ENCODE measurements around the gene NGFR.
A peak's percentile ranks its signal among the peaks of the same experiment; 100 is the strongest.
"Not testable (repeated sequence)": the region's sequence is repeated elsewhere in the genome, so short reads cannot be mapped to it uniquely, and the experiment has no call there.

NGFR gene

DNA sequence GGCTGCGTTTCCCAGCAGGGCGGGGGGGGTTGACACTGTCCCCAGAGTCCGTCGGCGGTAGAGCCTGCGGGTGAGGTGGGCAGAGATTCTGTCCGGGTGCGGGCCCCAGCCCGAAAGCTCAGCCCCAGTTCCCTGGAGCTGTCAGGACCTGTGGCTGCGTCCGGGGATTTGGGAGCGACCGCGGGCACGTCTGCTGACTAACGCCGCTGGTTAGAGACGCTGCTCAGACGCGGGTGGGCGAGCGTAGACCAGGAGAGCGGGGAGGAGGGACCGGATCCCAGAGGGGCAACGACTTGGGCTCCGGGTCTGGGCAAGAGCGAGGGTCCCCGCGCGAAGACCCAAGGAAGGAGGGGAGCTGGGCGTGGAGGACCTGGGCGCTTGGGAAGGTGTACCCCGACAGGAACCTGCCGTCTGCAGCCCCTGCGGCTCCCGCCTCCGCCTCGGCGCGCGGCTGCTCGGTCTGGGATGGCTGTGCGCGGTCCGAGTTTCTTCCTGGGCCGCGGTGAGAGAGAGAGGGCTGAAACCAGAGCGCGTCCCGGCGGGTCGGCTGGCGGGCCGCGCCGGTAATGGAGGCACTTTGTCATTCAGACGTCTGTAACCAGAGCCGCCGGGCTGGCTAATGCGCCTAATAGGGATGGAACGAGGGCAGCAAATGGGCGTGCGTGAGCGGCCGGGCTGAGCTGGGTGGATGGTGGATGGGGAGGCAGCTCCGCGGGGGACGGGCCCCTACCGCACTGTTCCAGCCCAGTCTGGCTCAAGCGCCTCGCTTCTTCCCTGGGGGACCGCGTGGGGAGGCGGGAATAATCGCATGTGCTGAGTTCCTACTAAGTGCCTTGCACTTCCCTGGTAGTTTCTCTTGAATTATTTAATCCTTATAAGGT is 2.3 kb downstream of the NGFR start:
- Histone ChIP-seq H3K27ac (no peak overlapping the region), H3K9me3 (ENCODE audit: control insufficient read depth, low read length) (no peaks in the 10 kb centered on the region), H3K79me2 (no peaks in the 10 kb centered on the region), H3K27me3 (ENCODE audit: control insufficient read depth, insufficient read depth, low read length) (peaks cover 14% of the 10 kb centered on the region), H2AFZ (peak overlapping the region; percentile 57), H3K4me3 (ENCODE audit: low read depth, low read length) (peak overlapping the region; percentile 36), H3K36me3 (ENCODE audit: control insufficient read depth, insufficient read depth, low read length) (no peaks in the 10 kb centered on the region), H3K4me2 (ENCODE audit: low read length) (peak overlapping the region; percentile 71), H3K4me1 (peaks cover 18% of the 10 kb centered on the region), H3K9ac (no peak overlapping the region)
- TF ChIP-seq, protein P1, sequence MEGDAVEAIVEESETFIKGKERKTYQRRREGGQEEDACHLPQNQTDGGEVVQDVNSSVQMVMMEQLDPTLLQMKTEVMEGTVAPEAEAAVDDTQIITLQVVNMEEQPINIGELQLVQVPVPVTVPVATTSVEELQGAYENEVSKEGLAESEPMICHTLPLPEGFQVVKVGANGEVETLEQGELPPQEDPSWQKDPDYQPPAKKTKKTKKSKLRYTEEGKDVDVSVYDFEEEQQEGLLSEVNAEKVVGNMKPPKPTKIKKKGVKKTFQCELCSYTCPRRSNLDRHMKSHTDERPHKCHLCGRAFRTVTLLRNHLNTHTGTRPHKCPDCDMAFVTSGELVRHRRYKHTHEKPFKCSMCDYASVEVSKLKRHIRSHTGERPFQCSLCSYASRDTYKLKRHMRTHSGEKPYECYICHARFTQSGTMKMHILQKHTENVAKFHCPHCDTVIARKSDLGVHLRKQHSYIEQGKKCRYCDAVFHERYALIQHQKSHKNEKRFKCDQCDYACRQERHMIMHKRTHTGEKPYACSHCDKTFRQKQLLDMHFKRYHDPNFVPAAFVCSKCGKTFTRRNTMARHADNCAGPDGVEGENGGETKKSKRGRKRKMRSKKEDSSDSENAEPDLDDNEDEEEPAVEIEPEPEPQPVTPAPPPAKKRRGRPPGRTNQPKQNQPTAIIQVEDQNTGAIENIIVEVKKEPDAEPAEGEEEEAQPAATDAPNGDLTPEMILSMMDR (IDR thresholded peaks at IDR 0.05) = no peak

DNA sequence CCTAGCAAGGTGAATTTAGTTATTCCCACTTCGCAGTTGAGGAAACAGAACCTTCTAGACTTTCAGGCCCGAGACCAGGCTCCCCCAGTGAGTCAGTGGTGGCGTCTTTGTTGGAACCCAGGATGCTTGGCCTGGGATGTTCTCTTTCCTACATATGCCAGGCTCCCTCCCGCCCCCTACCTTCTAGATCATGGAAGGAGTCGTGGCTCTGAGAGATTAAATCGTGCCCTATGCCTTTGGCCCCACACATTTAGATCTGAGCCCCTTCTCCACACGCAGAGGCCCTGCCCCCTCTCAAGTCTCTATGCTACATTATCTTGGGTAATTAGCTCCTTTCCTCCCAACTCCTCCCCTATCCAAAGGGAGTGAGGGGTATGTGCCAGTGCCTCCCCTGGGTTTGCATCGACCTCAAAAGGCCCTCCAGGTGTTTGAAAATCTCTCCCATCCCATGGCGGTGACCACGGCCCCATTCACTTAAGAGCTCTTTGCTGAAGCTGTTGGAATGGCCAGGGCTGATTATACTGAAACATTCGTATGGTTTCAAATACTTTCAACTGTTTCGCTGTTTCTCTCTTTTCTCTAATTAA is 3.0 kb downstream of the NGFR start:
- no peak overlapping the region for H3K4me3 ChIP-seq (ENCODE audit: low read depth, low read length)
- H3K4me1 ChIP-seq = peaks cover 18% of the 10 kb centered on the region
- no peaks in the 10 kb centered on the region for H3K9me3 ChIP-seq (ENCODE audit: control insufficient read depth, low read length)
- no peak overlapping the region for H3K27ac ChIP-seq
- H3K36me3 ChIP-seq (ENCODE audit: control insufficient read depth, insufficient read depth, low read length) = no peaks in the 10 kb centered on the region
- TF ChIP-seq, protein P1 (IDR thresholded peaks at IDR 0.05) = no peak
- peaks cover 14% of the 10 kb centered on the region for H3K27me3 ChIP-seq (ENCODE audit: control insufficient read depth, insufficient read depth, low read length)
- H3K9ac ChIP-seq = no peak overlapping the region
- H2AFZ ChIP-seq = no peak overlapping the region
- H3K79me2 ChIP-seq = no peaks in the 10 kb centered on the region
- peak overlapping the region; percentile 71 for H3K4me2 ChIP-seq (ENCODE audit: low read length)

DNA sequence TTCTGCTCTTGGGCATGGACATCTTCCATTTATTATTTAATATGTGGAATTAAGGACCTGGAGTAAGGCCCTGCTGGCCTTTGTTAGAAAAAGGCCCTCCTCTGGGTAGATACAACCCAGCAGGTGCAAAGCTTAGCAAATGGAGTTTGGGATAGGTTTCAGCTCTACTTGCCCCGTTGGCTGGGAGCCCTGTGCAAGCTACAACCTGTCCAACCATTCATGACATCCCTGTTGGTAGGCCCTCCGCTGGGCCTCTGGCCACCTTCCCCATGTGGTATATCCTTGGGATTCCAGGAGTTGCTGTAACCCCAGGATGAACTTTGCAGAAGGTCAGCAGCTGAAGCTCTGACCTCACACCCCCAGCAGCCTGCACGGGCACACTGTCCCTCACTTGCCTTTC is 6.4 kb downstream of the NGFR start:
- Histone ChIP-seq H3K36me3 (ENCODE audit: control insufficient read depth, insufficient read depth, low read length) (no peaks in the 10 kb centered on the region), H3K4me1 (peaks cover 11% of the 10 kb centered on the region), H3K79me2 (no peaks in the 10 kb centered on the region), H3K27ac (no peak overlapping the region), H3K9ac (no peak overlapping the region), H2AFZ (no peak overlapping the region), H3K4me2 (ENCODE audit: low read length) (no peak overlapping the region), H3K27me3 (ENCODE audit: control insufficient read depth, insufficient read depth, low read length) (peaks cover 14% of the 10 kb centered on the region), H3K9me3 (ENCODE audit: control insufficient read depth, low read length) (no peaks in the 10 kb centered on the region), H3K4me3 (ENCODE audit: low read depth, low read length) (no peak overlapping the region)
- TF ChIP-seq, protein P1 (IDR thresholded peaks at IDR 0.05) = no peak

DNA sequence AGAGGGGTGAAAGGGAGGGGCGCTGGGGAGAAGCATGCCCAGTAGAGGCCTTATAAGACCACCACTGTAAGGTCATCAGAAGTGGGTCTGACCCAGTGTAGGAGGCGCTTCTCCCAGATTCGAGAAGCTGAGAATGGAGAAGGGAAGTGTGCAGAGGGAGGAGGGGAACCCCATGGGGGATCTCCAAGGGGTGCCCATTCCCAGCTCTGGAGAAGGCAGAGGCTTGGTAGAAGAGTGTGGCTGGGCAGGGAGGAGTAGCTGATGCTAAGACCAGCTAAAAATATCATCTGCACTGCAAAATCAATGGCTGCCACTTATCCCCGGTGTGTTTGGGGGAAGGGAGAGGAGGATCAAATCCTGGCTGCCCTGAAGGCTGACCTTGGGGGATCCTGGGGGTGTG is 7.2 kb downstream of the NGFR start:
- H3K36me3 ChIP-seq (ENCODE audit: control insufficient read depth, insufficient read depth, low read length) = no peaks in the 10 kb centered on the region
- H3K79me2 ChIP-seq = no peaks in the 10 kb centered on the region
- no peak overlapping the region for H3K4me2 ChIP-seq (ENCODE audit: low read length)
- TF ChIP-seq, protein P1 (IDR thresholded peaks at IDR 0.05) = no peak
- H3K27ac ChIP-seq = no peak overlapping the region
- H3K9ac ChIP-seq = no peak overlapping the region
- peaks cover 5% of the 10 kb centered on the region for H3K4me1 ChIP-seq
- H3K4me3 ChIP-seq (ENCODE audit: low read depth, low read length) = no peak overlapping the region
- H3K27me3 ChIP-seq (ENCODE audit: control insufficient read depth, insufficient read depth, low read length) = peaks cover 8% of the 10 kb centered on the region
- no peak overlapping the region for H2AFZ ChIP-seq
- H3K9me3 ChIP-seq (ENCODE audit: control insufficient read depth, low read length) = no peaks in the 10 kb centered on the region

DNA sequence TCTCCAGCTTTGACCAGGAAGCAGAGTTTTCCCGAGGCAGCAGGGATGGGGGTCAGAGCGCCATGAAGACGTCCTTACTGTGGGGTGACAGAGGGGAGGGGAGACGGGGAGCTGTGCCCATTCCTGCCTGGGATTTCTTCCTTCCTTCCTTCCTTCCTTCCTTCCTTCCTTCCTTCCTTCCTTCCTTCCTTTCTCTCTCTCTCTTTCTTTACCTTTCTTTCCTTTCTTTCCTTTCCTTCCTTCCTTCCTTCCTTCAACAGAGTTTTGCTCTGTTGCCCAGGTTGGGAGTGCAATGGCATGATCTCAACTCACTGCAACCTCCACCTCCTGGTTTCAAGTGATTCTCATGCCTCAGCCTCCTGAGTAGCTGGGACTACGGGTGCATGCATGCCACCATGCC is 7.6 kb downstream of the NGFR start:
- not testable (repeated sequence) for H3K36me3 ChIP-seq (ENCODE audit: control insufficient read depth, insufficient read depth, low read length); H2AFZ ChIP-seq; H3K27ac ChIP-seq; H3K79me2 ChIP-seq; H3K4me3 ChIP-seq (ENCODE audit: low read depth, low read length); H3K9me3 ChIP-seq (ENCODE audit: control insufficient read depth, low read length); H3K27me3 ChIP-seq (ENCODE audit: control insufficient read depth, insufficient read depth, low read length); H3K9ac ChIP-seq; H3K4me1 ChIP-seq; H3K4me2 ChIP-seq (ENCODE audit: low read length)

All from parathyroid adenoma (tissue), 2 donors.